Ovary (tissue), 3 donors: Measurements from ENCODE around the gene TMEM121.
"Not testable (repeated sequence)": the region's sequence is repeated elsewhere in the genome, so short reads cannot be mapped to it uniquely, and the experiment has no call there.

Experiments used
- CTCF ChIP-seq, 3 donors: fragments of 450-650 bp in 2 of 3; fragments of 200-600 bp in 1 of 3; IDR thresholded peaks; one replicate each; pipeline versions ENCODE4 v1.5.1 to v1.8.0; 2016 to 2022; ENCODE audit warnings: antibody characterized with exemption in 3 of 3, mild to moderate bottlenecking in 1 of 3
- EP300 ChIP-seq: sonication (generic); formaldehyde crosslinking; IDR thresholded peaks from one replicate; pipeline ENCODE4 v1.6.1; 2017; ENCODE audit warnings: antibody characterized with exemption
- donor health status: DM: no; HTN: no; CAD: no.

GRCh38 chr14:105559384-105560047 is 33.1 kb downstream of the TMEM121 start:
- TF ChIP-seq CTCF (IDR thresholded peaks at IDR 0.05); EP300: not testable (repeated sequence)
